H9 (cell line): ENCODE results near the gene USF3. TPM values are rescaled to one million over a fixed set of nuclear protein-coding genes. Genes with fewer than 3 reads are reported as not detected.
A peak's percentile ranks its signal among the peaks of the same experiment; 100 is the strongest.

Experiments
- DNase-seq: peaks from one replicate; pipeline ENCODE4 v3.0.0-alpha.2; 2017
- H2AFZ ChIP-seq: one replicate; pipeline ENCODE4 v1.6.1; 2013; ENCODE audit warnings: mild to moderate bottlenecking, low read length, control low read depth, moderate library complexity
- H2AK5ac ChIP-seq: 2 replicates; pipeline ENCODE4 v1.6.1; 2013; ENCODE audit warnings: low read length, control low read depth, mixed read lengths; ENCODE audit not compliant: insufficient read length
- H2BK120ac ChIP-seq: one replicate; pipeline ENCODE4 v1.6.1; 2013; ENCODE audit warnings: low read depth, mild to moderate bottlenecking, low read length, control low read depth, inconsistent platforms; ENCODE audit not compliant: poor library complexity, severe bottlenecking
- H2BK12ac ChIP-seq: 2 replicates; pipeline ENCODE4 v1.6.1; 2013; ENCODE audit warnings: low read length, control low read depth, mixed read lengths, low read depth; ENCODE audit not compliant: insufficient read length
- H2BK15ac ChIP-seq: 2 replicates; pipeline ENCODE4 v1.6.1; 2013; ENCODE audit warnings: low read depth, low read length, control low read depth
- H2BK20ac ChIP-seq: one replicate; pipeline ENCODE4 v1.6.1; 2013; ENCODE audit warnings: low read depth, mild to moderate bottlenecking, low read length, control low read depth, inconsistent platforms; ENCODE audit not compliant: poor library complexity, severe bottlenecking
- H2BK5ac ChIP-seq: 2 replicates; pipeline ENCODE4 v1.6.1; 2013; ENCODE audit warnings: low read length, control low read depth, mixed read lengths; ENCODE audit not compliant: insufficient read length
- H3K14ac ChIP-seq: 2 replicates; pipeline ENCODE4 v1.6.1; 2013; ENCODE audit warnings: low read length, control low read depth; ENCODE audit not compliant: insufficient read depth
- H3K18ac ChIP-seq: 2 replicates; pipeline ENCODE4 v1.6.1; 2013; ENCODE audit warnings: low read depth, mild to moderate bottlenecking, mixed read lengths, low read length, control low read depth; ENCODE audit not compliant: insufficient read length
- H3K23ac ChIP-seq: 2 replicates; pipeline ENCODE4 v1.6.1; 2013; ENCODE audit warnings: low read length, control low read depth, mixed read lengths, low read depth; ENCODE audit not compliant: insufficient read length
- H3K23me2 ChIP-seq: 2 replicates; pipeline ENCODE4 v1.6.1; 2013; ENCODE audit warnings: low read depth, mild to moderate bottlenecking, mixed read lengths, low read length, control low read depth; ENCODE audit not compliant: insufficient read length, poor library complexity, severe bottlenecking
- H3K27ac ChIP-seq: 2 replicates; pipeline ENCODE4 v1.5.1; 2013; ENCODE audit warnings: low read length, control low read depth, mixed read lengths, low read depth; ENCODE audit not compliant: insufficient read length
- H3K27me3 ChIP-seq: 2 replicates; pipeline ENCODE4 v1.6.1; 2013; ENCODE audit warnings: low read length, control low read depth, inconsistent platforms; ENCODE audit not compliant: insufficient read depth
- H3K4ac ChIP-seq: 2 replicates; pipeline ENCODE4 v1.6.1; 2013; ENCODE audit warnings: low read depth, mild to moderate bottlenecking, control low read depth, inconsistent platforms, low read length, moderate library complexity
- H3K4me1 ChIP-seq: 2 replicates; pipeline ENCODE4 v1.6.1; 2013; ENCODE audit warnings: low read length, control low read depth, inconsistent platforms; ENCODE audit not compliant: insufficient read depth
- H3K4me2 ChIP-seq: 2 replicates; pipeline ENCODE4 v1.6.1; 2013; ENCODE audit warnings: low read length, control low read depth, mixed read lengths; ENCODE audit not compliant: insufficient read length, insufficient read depth
- H3K56ac ChIP-seq: 2 replicates; pipeline ENCODE4 v1.6.1; 2013; ENCODE audit warnings: low read depth, mild to moderate bottlenecking, mixed read lengths, low read length, control low read depth; ENCODE audit not compliant: insufficient read length
- H3K79me1 ChIP-seq: 2 replicates; pipeline ENCODE4 v1.6.1; 2013; ENCODE audit warnings: low read depth, mild to moderate bottlenecking, moderate library complexity, low read length, control low read depth, inconsistent platforms; ENCODE audit not compliant: insufficient read depth, poor library complexity, severe bottlenecking
- H3K79me2 ChIP-seq: 2 replicates; pipeline ENCODE4 v1.6.1; 2013; ENCODE audit warnings: low read length, control low read depth, inconsistent platforms; ENCODE audit not compliant: insufficient read depth
- H3K9ac ChIP-seq: 2 replicates; pipeline ENCODE4 v1.6.1; 2013; ENCODE audit warnings: low read length, control low read depth, mixed read lengths; ENCODE audit not compliant: insufficient read length; ENCODE audit errors: extremely low read depth
- H3K9me3 ChIP-seq: one replicate; pipeline ENCODE4 v1.6.1; 2013; ENCODE audit warnings: low read depth, low read length, inconsistent platforms; ENCODE audit not compliant: control insufficient read depth
- H3T11ph ChIP-seq: one replicate; pipeline ENCODE4 v1.6.1; 2013; ENCODE audit warnings: mild to moderate bottlenecking, low read length, control low read depth, inconsistent platforms
- H4K20me1 ChIP-seq: one replicate; pipeline ENCODE4 v1.6.1; 2013; ENCODE audit not compliant: control insufficient read depth, insufficient read length, insufficient read depth
- H4K5ac ChIP-seq: 2 replicates; pipeline ENCODE4 v1.6.1; 2013; ENCODE audit warnings: low read depth, mild to moderate bottlenecking, mixed read lengths, low read length, control low read depth; ENCODE audit not compliant: insufficient read length
- H4K8ac ChIP-seq: replicated peaks from 2 replicates; pipeline ENCODE4 v1.6.1; 2013; ENCODE audit warnings: low read length, control low read depth, mixed read lengths, low read depth; ENCODE audit not compliant: insufficient read length
- H4K91ac ChIP-seq: 2 replicates; pipeline ENCODE4 v1.6.1; 2013; ENCODE audit warnings: low read depth, mild to moderate bottlenecking, moderate library complexity, mixed read lengths, low read length, control low read depth; ENCODE audit not compliant: insufficient read length
- H3K27ac Mint-ChIP-seq, 3 experiments: 2 replicates in 2 of 3; 3 replicates in 1 of 3; pipeline ENCODE4 v1.8.0; 2020 to 2021; ENCODE audit warnings: mixed read lengths in 3 of 3, mild to moderate bottlenecking in 1 of 3, moderate library complexity in 1 of 3
- H3K27me3 Mint-ChIP-seq: 2 replicates; pipeline ENCODE4 v1.8.0; 2021; ENCODE audit warnings: low read depth, mild to moderate bottlenecking, moderate library complexity, mixed read lengths
- H3K36me3 Mint-ChIP-seq, 3 experiments: 2 replicates in 2 of 3; 3 replicates in 1 of 3; pipeline ENCODE4 v1.8.0; 2020 to 2021; ENCODE audit warnings: low read depth in 3 of 3, mixed read lengths in 3 of 3; ENCODE audit not compliant: insufficient read depth in 1 of 3
- H3K4me1 Mint-ChIP-seq, 2 experiments: 2 replicates each; pipeline ENCODE4 v1.8.0; 2020; ENCODE audit warnings: mixed read lengths in 2 of 2
- H3K4me3 Mint-ChIP-seq, 2 experiments: 2 replicates in 1 of 2; 3 replicates in 1 of 2; pipeline ENCODE4 v1.8.0; 2020 to 2021; ENCODE audit warnings: mild to moderate bottlenecking in 2 of 2, mixed read lengths in 2 of 2, moderate library complexity in 1 of 2
- H3K9me3 Mint-ChIP-seq, 2 experiments: 2 replicates in 1 of 2; 3 replicates in 1 of 2; pipeline ENCODE4 v1.8.0; 2020; ENCODE audit warnings: mild to moderate bottlenecking in 2 of 2, mixed read lengths in 2 of 2, moderate library complexity in 1 of 2
- WGBS: extraction: QIAGEN DNeasy Blood & Tissue Kit; methylation state at CpG from one replicate; pipeline ENCODE4 v1.1.7; 2013; ENCODE audit warnings: missing lambda C conversion rate, low lambda C conversion rate, mixed read lengths; ENCODE audit not compliant: insufficient read length; ENCODE audit errors: extremely low coverage; 5-methylcytosine and 5-hydroxymethylcytosine counted together
- total RNA-seq: library from RNA; stranded (reverse); gene quantifications from 2 replicates; pipeline ENCODE4 v1.2.1, GENCODE V29; 2021
- TF ChIP-seq, protein P1 (sequence below): fragments of 200-600 bp; sonication (generic); conservative IDR thresholded peaks from 3 replicates; pipeline ENCODE4 v1.8.0; 2021; ENCODE audit warnings: antibody characterized with exemption, mild to moderate bottlenecking

Gene USF3
- total RNA-seq, 1 experiment from 2014 or later = 13.8 TPM

DNA sequence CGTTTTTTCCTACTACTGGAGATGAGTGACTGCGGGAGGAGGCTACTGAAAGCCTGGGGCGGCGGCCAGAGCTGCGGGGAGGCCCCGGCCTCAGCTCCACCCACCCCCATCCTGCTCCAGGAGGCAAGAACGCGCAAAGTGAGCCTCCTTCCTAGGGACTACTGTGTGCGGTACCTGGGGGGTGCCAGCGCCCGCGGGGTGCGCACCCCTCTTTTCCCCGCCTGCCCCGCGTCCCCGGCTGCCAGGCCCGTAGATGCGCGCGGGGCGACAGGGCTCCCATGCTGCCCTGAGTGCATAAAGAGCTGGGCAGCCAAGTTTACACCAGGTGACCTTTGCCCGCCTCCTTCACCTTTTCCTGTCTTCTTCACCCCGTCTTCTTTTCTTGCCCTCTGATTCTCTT is 2.5 kb upstream of the USF3 start:
- no peaks in the 10 kb centered on the region; the same call in 1 of the 2 replicates for H3K79me2 ChIP-seq
- Mint-ChIP-seq H3K4me3 (peak overlapping the region; percentile 42 to 75), H3K9me3 (no peaks in the 10 kb centered on the region; a peak in 1 of 5 replicates), H3K27me3 (no peaks in the 10 kb centered on the region), H3K27ac (peak overlapping the region in 2 of 3 experiments; percentile 1 to 74; a peak in 1 of 7 replicates), H3K4me1 (peaks cover 10 to 12% of the 10 kb centered on the region in 2 experiments), H3K36me3 (peaks cover 0 to 1% (median 0%) of the 10 kb centered on the region in 3 experiments; a peak in 1 of 7 replicates)
- TF ChIP-seq, protein P1, sequence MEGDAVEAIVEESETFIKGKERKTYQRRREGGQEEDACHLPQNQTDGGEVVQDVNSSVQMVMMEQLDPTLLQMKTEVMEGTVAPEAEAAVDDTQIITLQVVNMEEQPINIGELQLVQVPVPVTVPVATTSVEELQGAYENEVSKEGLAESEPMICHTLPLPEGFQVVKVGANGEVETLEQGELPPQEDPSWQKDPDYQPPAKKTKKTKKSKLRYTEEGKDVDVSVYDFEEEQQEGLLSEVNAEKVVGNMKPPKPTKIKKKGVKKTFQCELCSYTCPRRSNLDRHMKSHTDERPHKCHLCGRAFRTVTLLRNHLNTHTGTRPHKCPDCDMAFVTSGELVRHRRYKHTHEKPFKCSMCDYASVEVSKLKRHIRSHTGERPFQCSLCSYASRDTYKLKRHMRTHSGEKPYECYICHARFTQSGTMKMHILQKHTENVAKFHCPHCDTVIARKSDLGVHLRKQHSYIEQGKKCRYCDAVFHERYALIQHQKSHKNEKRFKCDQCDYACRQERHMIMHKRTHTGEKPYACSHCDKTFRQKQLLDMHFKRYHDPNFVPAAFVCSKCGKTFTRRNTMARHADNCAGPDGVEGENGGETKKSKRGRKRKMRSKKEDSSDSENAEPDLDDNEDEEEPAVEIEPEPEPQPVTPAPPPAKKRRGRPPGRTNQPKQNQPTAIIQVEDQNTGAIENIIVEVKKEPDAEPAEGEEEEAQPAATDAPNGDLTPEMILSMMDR = no peak
- no peak overlapping the region for H2AFZ ChIP-seq
- H4K91ac ChIP-seq = no peak overlapping the region
- H2BK12ac ChIP-seq = no peak overlapping the region
- no peak overlapping the region for H3K18ac ChIP-seq
- peaks cover 6% of the 10 kb centered on the region for H3K23me2 ChIP-seq
- H3T11ph ChIP-seq = no peak overlapping the region
- no peak overlapping the region for H2AK5ac ChIP-seq
- H3K9ac ChIP-seq = no peak overlapping the region
- no peak overlapping the region for H2BK15ac ChIP-seq
- H3K4ac ChIP-seq = no peak overlapping the region
- H2BK5ac ChIP-seq = no peak overlapping the region
- H4K8ac ChIP-seq = no peak overlapping the region
- H3K56ac ChIP-seq = no peak overlapping the region
- no peak overlapping the region for H3K23ac ChIP-seq
- no peaks in the 10 kb centered on the region for H3K27me3 ChIP-seq
- H3K4me2 ChIP-seq = peak overlapping the region; percentile 33
- no peak overlapping the region for H3K27ac ChIP-seq
- no peaks in the 10 kb centered on the region for H4K20me1 ChIP-seq
- peak overlapping the region; percentile 0; the same call in 1 of the 2 replicates for H3K14ac ChIP-seq
- no peak overlapping the region for H2BK20ac ChIP-seq
- WGBS = no CpG with 5 or more reads among the region's 24 CpGs
- no peaks in the 10 kb centered on the region for H3K79me1 ChIP-seq
- no peaks in the 10 kb centered on the region for H3K9me3 ChIP-seq
- no peak overlapping the region for H4K5ac ChIP-seq
- no peak overlapping the region for H2BK120ac ChIP-seq
- H3K4me1 ChIP-seq = no peaks in the 10 kb centered on the region
- peak; percentile 64 for DNase-seq
